ENCODE measurements around the gene SH2D3C.

The SH2D3C gene

DNA sequence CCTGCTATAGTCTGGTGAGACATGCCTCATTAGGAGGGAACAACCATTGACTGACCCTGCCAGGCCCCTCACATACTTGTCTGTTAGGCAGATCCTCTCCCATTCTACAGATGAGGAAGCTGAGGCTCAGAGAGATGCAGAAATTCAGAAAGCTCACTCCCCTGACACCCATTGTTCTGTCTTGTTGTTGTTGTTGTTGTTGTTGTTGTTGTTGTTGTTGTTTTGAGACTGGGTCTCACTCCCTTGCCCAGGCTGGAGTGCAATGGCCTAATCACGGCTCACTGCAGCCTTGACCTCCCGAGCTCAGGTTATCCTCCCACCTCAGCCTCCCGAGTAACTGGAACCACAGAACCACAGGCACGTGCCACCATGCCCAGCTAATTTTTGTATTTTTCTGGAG lies 84.8 kb downstream of the SH2D3C start:
- no peak for DNase-seq

DNA sequence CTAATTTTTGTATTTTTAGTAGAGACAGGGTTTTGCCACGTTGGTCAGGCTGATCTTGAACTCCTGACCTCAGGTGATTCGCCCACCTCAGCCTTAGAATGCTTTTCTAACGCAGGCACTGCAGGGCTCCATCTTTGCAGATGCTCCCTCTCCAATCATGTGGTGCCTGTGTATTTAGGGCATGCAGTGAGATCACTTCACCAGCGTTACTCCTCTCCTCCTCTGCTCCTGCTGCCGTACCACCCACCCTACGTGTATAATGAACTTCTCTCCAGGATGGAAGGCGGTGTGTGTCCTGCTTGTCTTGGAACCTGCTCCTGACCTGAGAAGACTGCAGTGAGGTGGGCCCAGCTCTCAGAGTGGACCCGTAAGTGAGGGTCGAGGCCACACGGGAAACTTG lies 85.3 kb downstream of the SH2D3C start:
- DNase-seq = no peak

DNA sequence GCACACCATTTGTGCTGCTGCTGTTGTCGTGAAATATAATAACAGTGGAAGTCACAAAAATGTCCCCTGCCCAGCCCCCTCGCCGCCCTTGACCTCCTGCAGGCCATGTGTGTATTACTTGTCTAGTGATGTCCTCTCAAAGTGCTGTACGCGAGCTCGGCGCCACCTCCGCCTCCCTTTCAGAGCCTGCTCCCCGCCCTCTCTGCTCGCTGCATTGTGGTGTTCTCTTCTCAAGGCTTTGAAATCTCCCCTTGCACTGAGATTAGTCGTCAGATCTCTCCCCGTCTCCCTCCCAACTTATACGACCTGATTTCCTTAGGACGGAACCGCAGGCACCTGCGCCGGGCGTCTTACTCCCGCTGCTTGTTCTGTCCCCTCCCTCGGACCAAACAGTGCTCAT lies 86.4 kb downstream of the SH2D3C start:
- DNase-seq = no peak

DNA sequence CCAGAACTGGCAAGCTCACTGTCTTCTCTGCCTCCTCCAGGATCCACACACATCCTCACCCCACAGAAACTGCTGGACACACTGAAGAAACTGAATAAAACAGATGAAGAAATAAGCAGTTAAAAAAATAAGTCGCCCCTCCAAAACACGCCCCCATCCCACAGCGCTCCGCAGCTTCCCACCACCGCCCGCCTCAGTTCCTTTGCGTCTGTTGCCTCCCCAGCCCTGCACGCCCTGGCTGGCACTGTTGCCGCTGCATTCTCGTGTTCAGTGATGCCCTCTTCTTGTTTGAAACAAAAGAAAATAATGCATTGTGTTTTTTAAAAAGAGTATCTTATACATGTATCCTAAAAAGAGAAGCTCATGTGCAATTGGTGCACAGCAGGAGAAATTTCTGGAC lies 87.7 kb downstream of the SH2D3C start:
- no peak for DNase-seq

DNA sequence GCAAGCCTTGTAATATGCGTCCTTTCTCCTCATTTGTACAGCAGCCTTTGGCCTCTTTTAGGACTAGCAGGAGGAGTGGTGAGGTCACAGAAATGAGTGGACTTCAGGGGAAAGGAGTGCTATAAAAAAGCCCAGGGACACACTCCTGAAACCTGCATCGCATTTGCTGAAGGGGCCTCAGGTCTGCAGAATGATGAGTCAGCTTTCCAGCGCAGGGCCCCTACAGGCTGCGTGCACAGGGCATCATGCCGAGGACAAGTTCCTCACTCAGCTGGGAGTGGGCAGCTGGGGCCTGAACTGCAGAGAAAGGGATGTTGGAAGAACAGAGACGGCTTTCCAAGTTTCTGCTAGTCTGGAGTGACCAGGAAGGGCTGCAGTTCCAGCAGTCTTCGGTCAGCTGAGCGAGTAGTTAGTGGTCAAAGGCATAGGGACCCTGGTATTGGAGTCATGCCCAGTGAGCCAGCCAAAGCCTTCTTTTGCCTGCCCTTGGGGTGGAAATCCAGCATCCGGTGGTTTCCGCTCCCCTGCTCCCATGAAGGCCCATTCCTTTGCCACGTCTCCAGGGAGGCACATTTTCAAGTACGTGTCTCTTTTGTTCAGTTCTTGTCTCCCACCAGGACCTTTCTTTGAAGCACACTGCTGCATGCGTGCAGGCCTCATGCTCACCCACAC lies 89.0 kb downstream of the SH2D3C start:
- DNase-seq = no peak
